Measurements from ENCODE around the gene NAA20. TPM values are rescaled to one million over a fixed set of nuclear protein-coding genes. Genes with fewer than 3 reads are reported as not detected.

The NAA20 gene
- total and polyA plus RNA-seq, 2 donors = 35.8 to 105 TPM

GRCh38 chr20:19981031-19981451, 36.1 kb upstream of the NAA20 start:
- Histone ChIP-seq H3K27me3 (ENCODE audit: control insufficient read depth in 2 of 2, insufficient read depth in 1 of 2, low read length in 1 of 2) (no peaks in the 10 kb centered on the region), H3K9me3 (ENCODE audit: control insufficient read depth in 2 of 2, insufficient read depth in 1 of 2, low read length in 1 of 2) (no peaks in the 10 kb centered on the region), H3K36me3 (ENCODE audit: control insufficient read depth in 2 of 2, insufficient read depth in 2 of 2, low read length in 1 of 2) (no peaks in the 10 kb centered on the region), H3K4me1 (ENCODE audit: control insufficient read depth in 2 of 2, insufficient read depth in 2 of 2, low read length in 2 of 2) (peaks cover 0 to 4% of the 10 kb centered on the region in 2 donors), H3K27ac (ENCODE audit: low read depth in 1 of 2, low read length in 1 of 2) (no peak overlapping the region), H3K4me3 (ENCODE audit: low read length in 2 of 2) (no peak overlapping the region)
- 95% methylated on average over 8 of the region's 8 CpGs for WGBS
- DNase-seq (ENCODE audit: low read depth in 6 of 9, low spot score in 9 of 9) = no peak

GRCh38 chr20:19986419-19986818, 30.7 kb upstream of the NAA20 start:
- Histone ChIP-seq H3K36me3 (ENCODE audit: control insufficient read depth in 2 of 2, insufficient read depth in 2 of 2, low read length in 1 of 2) (no peaks in the 10 kb centered on the region), H3K27ac (ENCODE audit: low read depth in 1 of 2, low read length in 1 of 2) (no peak overlapping the region), H3K4me1 (ENCODE audit: control insufficient read depth in 2 of 2, insufficient read depth in 2 of 2, low read length in 2 of 2) (no peaks in the 10 kb centered on the region), H3K9me3 (ENCODE audit: control insufficient read depth in 2 of 2, insufficient read depth in 1 of 2, low read length in 1 of 2) (no peaks in the 10 kb centered on the region), H3K27me3 (ENCODE audit: control insufficient read depth in 2 of 2, insufficient read depth in 1 of 2, low read length in 1 of 2) (no peaks in the 10 kb centered on the region), H3K4me3 (ENCODE audit: low read length in 2 of 2) (no peak overlapping the region)
- 90% methylated on average over 6 of the region's 6 CpGs for WGBS
- DNase-seq (ENCODE audit: low read depth in 6 of 9, low spot score in 9 of 9) = no peak

GRCh38 chr20:19987046-19987445, 30.1 kb upstream of the NAA20 start:
- no peak overlapping the region for H3K4me3 ChIP-seq (ENCODE audit: low read length in 2 of 2)
- DNase-seq (ENCODE audit: low read depth in 6 of 9, low spot score in 9 of 9) = no peak
- H3K27ac ChIP-seq (ENCODE audit: low read depth in 1 of 2, low read length in 1 of 2) = no peak overlapping the region
- H3K4me1 ChIP-seq (ENCODE audit: control insufficient read depth in 2 of 2, insufficient read depth in 2 of 2, low read length in 2 of 2) = no peaks in the 10 kb centered on the region
- H3K9me3 ChIP-seq (ENCODE audit: control insufficient read depth in 2 of 2, insufficient read depth in 1 of 2, low read length in 1 of 2) = no peaks in the 10 kb centered on the region
- 92% methylated on average over 4 of the region's 4 CpGs for WGBS
- H3K36me3 ChIP-seq (ENCODE audit: control insufficient read depth in 2 of 2, insufficient read depth in 2 of 2, low read length in 1 of 2) = no peaks in the 10 kb centered on the region
- H3K27me3 ChIP-seq (ENCODE audit: control insufficient read depth in 2 of 2, insufficient read depth in 1 of 2, low read length in 1 of 2) = no peaks in the 10 kb centered on the region

- Histone ChIP-seq H3K36me3 (ENCODE audit: control insufficient read depth in 2 of 2, insufficient read depth in 2 of 2, low read length in 1 of 2) (no peaks in the 10 kb centered on the region), H3K9me3 (ENCODE audit: control insufficient read depth in 2 of 2, insufficient read depth in 1 of 2, low read length in 1 of 2) (no peaks in the 10 kb centered on the region), H3K27me3 (ENCODE audit: control insufficient read depth in 2 of 2, insufficient read depth in 1 of 2, low read length in 1 of 2) (no peaks in the 10 kb centered on the region), H3K4me3 (ENCODE audit: low read length in 2 of 2) (no peak overlapping the region), H3K4me1 (ENCODE audit: control insufficient read depth in 2 of 2, insufficient read depth in 2 of 2, low read length in 2 of 2) (peaks cover 0 to 9% of the 10 kb centered on the region in 2 donors), H3K27ac (ENCODE audit: low read depth in 1 of 2, low read length in 1 of 2) (no peak overlapping the region)
- DNase-seq (ENCODE audit: low read depth in 6 of 9, low spot score in 9 of 9) = no peak
- WGBS = 95% methylated on average over 5 of the region's 5 CpGs
These were observed 26.3 kb upstream of the NAA20 start for GRCh38 chr20:19990850-19991249.

GRCh38 chr20:19991308-19991707, 25.9 kb upstream of the NAA20 start:
- no peak for DNase-seq (ENCODE audit: low read depth in 6 of 9, low spot score in 9 of 9)
- Histone ChIP-seq H3K27ac (ENCODE audit: low read depth in 1 of 2, low read length in 1 of 2) (no peak overlapping the region), H3K4me3 (ENCODE audit: low read length in 2 of 2) (no peak overlapping the region), H3K9me3 (ENCODE audit: control insufficient read depth in 2 of 2, insufficient read depth in 1 of 2, low read length in 1 of 2) (no peaks in the 10 kb centered on the region), H3K36me3 (ENCODE audit: control insufficient read depth in 2 of 2, insufficient read depth in 2 of 2, low read length in 1 of 2) (no peaks in the 10 kb centered on the region), H3K4me1 (ENCODE audit: control insufficient read depth in 2 of 2, insufficient read depth in 2 of 2, low read length in 2 of 2) (peaks cover 0 to 9% of the 10 kb centered on the region in 2 donors), H3K27me3 (ENCODE audit: control insufficient read depth in 2 of 2, insufficient read depth in 1 of 2, low read length in 1 of 2) (no peaks in the 10 kb centered on the region)
- WGBS = 91% methylated on average over 1 of the region's 1 CpG

GRCh38 chr20:19991854-19992253, 25.3 kb upstream of the NAA20 start:
- H3K4me3 ChIP-seq (ENCODE audit: low read length in 2 of 2) = no peak overlapping the region
- H3K36me3 ChIP-seq (ENCODE audit: control insufficient read depth in 2 of 2, insufficient read depth in 2 of 2, low read length in 1 of 2) = no peaks in the 10 kb centered on the region
- DNase-seq (ENCODE audit: low read depth in 6 of 9, low spot score in 9 of 9) = no peak
- 94% methylated on average over 2 of the region's 2 CpGs for WGBS
- no peaks in the 10 kb centered on the region for H3K9me3 ChIP-seq (ENCODE audit: control insufficient read depth in 2 of 2, insufficient read depth in 1 of 2, low read length in 1 of 2)
- peaks cover 0 to 9% of the 10 kb centered on the region in 2 donors for H3K4me1 ChIP-seq (ENCODE audit: control insufficient read depth in 2 of 2, insufficient read depth in 2 of 2, low read length in 2 of 2)
- H3K27me3 ChIP-seq (ENCODE audit: control insufficient read depth in 2 of 2, insufficient read depth in 1 of 2, low read length in 1 of 2) = no peaks in the 10 kb centered on the region
- H3K27ac ChIP-seq (ENCODE audit: low read depth in 1 of 2, low read length in 1 of 2) = no peak overlapping the region

GRCh38 chr20:19992996-19993908, 23.9 kb upstream of the NAA20 start:
- Histone ChIP-seq H3K27me3 (ENCODE audit: control insufficient read depth in 2 of 2, insufficient read depth in 1 of 2, low read length in 1 of 2) (no peaks in the 10 kb centered on the region), H3K36me3 (ENCODE audit: control insufficient read depth in 2 of 2, insufficient read depth in 2 of 2, low read length in 1 of 2) (no peaks in the 10 kb centered on the region), H3K4me3 (ENCODE audit: low read length in 2 of 2) (no peak overlapping the region), H3K9me3 (ENCODE audit: control insufficient read depth in 2 of 2, insufficient read depth in 1 of 2, low read length in 1 of 2) (no peaks in the 10 kb centered on the region), H3K4me1 (ENCODE audit: control insufficient read depth in 2 of 2, insufficient read depth in 2 of 2, low read length in 2 of 2) (peaks cover 0 to 9% of the 10 kb centered on the region in 2 donors), H3K27ac (ENCODE audit: low read depth in 1 of 2, low read length in 1 of 2) (peak overlapping the region; percentile 32 to 44)
- no peak for DNase-seq (ENCODE audit: low read depth in 6 of 9, low spot score in 9 of 9)
- WGBS = 88% methylated on average over 14 of the region's 14 CpGs

- Histone ChIP-seq H3K4me1 (ENCODE audit: control insufficient read depth in 2 of 2, insufficient read depth in 2 of 2, low read length in 2 of 2) (peaks cover 0 to 9% of the 10 kb centered on the region in 2 donors), H3K9me3 (ENCODE audit: control insufficient read depth in 2 of 2, insufficient read depth in 1 of 2, low read length in 1 of 2) (no peaks in the 10 kb centered on the region), H3K4me3 (ENCODE audit: low read length in 2 of 2) (no peak overlapping the region), H3K27ac (ENCODE audit: low read depth in 1 of 2, low read length in 1 of 2) (peak overlapping the region in 1 of 2 donors; percentile 36), H3K36me3 (ENCODE audit: control insufficient read depth in 2 of 2, insufficient read depth in 2 of 2, low read length in 1 of 2) (no peaks in the 10 kb centered on the region), H3K27me3 (ENCODE audit: control insufficient read depth in 2 of 2, insufficient read depth in 1 of 2, low read length in 1 of 2) (no peaks in the 10 kb centered on the region)
- 90% methylated on average over 12 of the region's 12 CpGs for WGBS
- DNase-seq (ENCODE audit: low read depth in 6 of 9, low spot score in 9 of 9) = no peak
These were observed 23.0 kb upstream of the NAA20 start for GRCh38 chr20:19993958-19994669.

- WGBS = 50% methylated on average over 5 of the region's 5 CpGs
- peak in 4 of 9 donors; percentile 15 to 43 (median 29) for DNase-seq (ENCODE audit: low read depth in 6 of 9, low spot score in 9 of 9)
- H3K27me3 ChIP-seq (ENCODE audit: control insufficient read depth in 2 of 2, insufficient read depth in 1 of 2, low read length in 1 of 2) = no peaks in the 10 kb centered on the region
- no peak overlapping the region for H3K27ac ChIP-seq (ENCODE audit: low read depth in 1 of 2, low read length in 1 of 2)
- no peaks in the 10 kb centered on the region for H3K9me3 ChIP-seq (ENCODE audit: control insufficient read depth in 2 of 2, insufficient read depth in 1 of 2, low read length in 1 of 2)
- no peak overlapping the region for H3K4me3 ChIP-seq (ENCODE audit: low read length in 2 of 2)
- H3K36me3 ChIP-seq (ENCODE audit: control insufficient read depth in 2 of 2, insufficient read depth in 2 of 2, low read length in 1 of 2) = no peaks in the 10 kb centered on the region
- H3K4me1 ChIP-seq (ENCODE audit: control insufficient read depth in 2 of 2, insufficient read depth in 2 of 2, low read length in 2 of 2) = peaks cover 0 to 9% of the 10 kb centered on the region in 2 donors
These were observed 21.8 kb upstream of the NAA20 start for GRCh38 chr20:19995220-19995863.

All from thymus (tissue), 11 donors.